Panc1 (cell line): ENCODE data around the gene GALNT10.

ENCODE experiments used
- SIN3A ChIP-seq: IDR thresholded peaks from 2 replicates; pipeline ENCODE4 v1.6.1; 2012; ENCODE audit warnings: low read depth, mild to moderate bottlenecking, low read length, moderate library complexity, borderline replicate concordance; ENCODE audit not compliant: insufficient read depth
- TCF7L2 ChIP-seq: IDR thresholded peaks from 2 replicates; pipeline ENCODE4 v1.6.1; 2011; ENCODE audit warnings: mild to moderate bottlenecking, low read depth, low read length, inconsistent platforms
- TF ChIP-seq, protein P1 (sequence below): fragments of 450-650 bp; IDR thresholded peaks from 2 replicates; pipeline ENCODE4 v1.5.1; 2017; ENCODE audit warnings: mild to moderate bottlenecking

DNA sequence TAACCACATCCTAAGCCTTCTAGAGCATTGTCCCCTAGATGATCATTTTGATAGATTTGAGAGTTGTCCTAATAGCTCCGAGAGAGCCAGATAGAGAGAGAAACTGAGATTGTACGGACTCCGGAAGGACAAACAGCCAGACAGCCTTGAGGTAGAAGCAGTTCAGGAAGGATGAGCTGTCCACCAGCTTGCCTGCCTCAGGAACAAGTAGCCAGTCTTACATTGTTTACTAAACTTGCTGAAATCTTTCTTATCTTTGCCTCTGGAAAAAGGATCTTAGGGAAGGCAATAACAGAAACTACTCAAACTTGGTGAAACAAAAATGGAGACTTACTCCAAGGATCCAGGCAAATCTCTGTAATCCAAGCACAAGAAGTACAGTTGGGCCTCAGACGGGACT is 216.3 kb downstream of the GALNT10 start:
- TF ChIP-seq, protein P1, sequence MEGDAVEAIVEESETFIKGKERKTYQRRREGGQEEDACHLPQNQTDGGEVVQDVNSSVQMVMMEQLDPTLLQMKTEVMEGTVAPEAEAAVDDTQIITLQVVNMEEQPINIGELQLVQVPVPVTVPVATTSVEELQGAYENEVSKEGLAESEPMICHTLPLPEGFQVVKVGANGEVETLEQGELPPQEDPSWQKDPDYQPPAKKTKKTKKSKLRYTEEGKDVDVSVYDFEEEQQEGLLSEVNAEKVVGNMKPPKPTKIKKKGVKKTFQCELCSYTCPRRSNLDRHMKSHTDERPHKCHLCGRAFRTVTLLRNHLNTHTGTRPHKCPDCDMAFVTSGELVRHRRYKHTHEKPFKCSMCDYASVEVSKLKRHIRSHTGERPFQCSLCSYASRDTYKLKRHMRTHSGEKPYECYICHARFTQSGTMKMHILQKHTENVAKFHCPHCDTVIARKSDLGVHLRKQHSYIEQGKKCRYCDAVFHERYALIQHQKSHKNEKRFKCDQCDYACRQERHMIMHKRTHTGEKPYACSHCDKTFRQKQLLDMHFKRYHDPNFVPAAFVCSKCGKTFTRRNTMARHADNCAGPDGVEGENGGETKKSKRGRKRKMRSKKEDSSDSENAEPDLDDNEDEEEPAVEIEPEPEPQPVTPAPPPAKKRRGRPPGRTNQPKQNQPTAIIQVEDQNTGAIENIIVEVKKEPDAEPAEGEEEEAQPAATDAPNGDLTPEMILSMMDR, result no peak
- TF ChIP-seq TCF7L2 (no peak), SIN3A (no peak)
